ENCODE results near the gene SETBP1. TPM values are rescaled to one million over a fixed set of nuclear protein-coding genes. Genes with fewer than 3 reads are reported as not detected.

Gene SETBP1
- total RNA-seq, 2 donors from 2014 or later: 17.3 to 20.1 TPM

DNA sequence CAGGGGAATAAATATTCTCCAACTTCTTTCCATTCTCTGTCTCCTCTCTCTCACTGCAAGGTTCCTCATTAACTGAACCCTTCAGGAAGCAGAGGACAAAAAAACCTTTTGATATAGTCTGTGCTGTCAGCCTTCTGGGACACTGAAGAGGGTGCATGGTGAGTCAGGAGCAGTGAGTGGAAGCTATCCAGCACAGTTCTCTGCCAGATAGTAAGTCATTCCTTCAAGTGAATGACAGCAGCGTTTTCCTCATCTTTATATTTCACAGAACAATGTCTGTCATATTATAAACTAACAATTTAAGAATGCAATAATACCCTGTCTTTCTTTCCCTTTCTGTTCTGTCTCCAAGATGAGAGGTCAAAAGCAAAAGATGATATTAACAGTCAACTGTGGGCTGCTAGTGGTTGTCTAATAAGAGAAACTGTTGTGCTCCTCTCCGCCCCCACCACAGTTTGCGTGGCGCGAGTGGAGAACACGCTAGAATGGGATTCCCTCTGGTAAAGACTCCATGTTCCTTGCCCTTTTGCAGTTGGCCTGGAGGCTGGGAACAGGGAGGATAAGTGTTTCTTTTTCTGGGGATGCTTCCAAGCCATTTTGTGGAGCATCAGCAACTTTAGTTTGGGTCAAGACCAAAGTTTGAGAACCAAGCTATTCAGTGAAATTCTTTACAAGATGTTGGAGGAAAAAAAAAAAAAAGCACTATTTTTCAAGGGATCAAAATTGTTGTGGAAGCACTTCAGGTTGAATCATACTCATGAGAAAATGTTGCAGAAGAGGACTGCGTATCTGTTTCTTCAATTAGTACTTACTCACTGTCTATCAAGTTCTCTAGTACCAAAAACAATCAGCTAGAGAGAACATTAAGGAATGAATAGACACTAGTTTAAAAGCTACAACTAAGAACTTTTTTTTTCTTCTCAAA is 430.2 kb downstream of the SETBP1 start:
- Histone ChIP-seq H3K36me3 (ENCODE audit: control insufficient read depth, insufficient read depth, low read length) (no peaks in the 10 kb centered on the region), H3K9ac (ENCODE audit: extremely low read depth, low read length, poor library complexity, severe bottlenecking) (no peak overlapping the region), H3K27me3 (ENCODE audit: control insufficient read depth, insufficient read depth, low read length, poor library complexity, severe bottlenecking) (no peaks in the 10 kb centered on the region), H3K4me3 (ENCODE audit: low read length) (no peak overlapping the region), H3K4me1 (ENCODE audit: control insufficient read depth, insufficient read depth, low read length) (no peaks in the 10 kb centered on the region), H3K9me3 (ENCODE audit: control insufficient read depth, low read length) (no peaks in the 10 kb centered on the region), H3K27ac (ENCODE audit: low read depth, low read length) (no peak overlapping the region)
- Mint-ChIP-seq H3K27me3 (ENCODE audit: insufficient read depth) (no peaks in the 10 kb centered on the region), H3K9me3 (no peaks in the 10 kb centered on the region), H3K27ac (no peak overlapping the region), H3K4me3 (no peak overlapping the region), H3K36me3 (ENCODE audit: low read depth) (no peaks in the 10 kb centered on the region), H3K4me1 (peaks cover 5% of the 10 kb centered on the region)
- TF ChIP-seq, protein P1, sequence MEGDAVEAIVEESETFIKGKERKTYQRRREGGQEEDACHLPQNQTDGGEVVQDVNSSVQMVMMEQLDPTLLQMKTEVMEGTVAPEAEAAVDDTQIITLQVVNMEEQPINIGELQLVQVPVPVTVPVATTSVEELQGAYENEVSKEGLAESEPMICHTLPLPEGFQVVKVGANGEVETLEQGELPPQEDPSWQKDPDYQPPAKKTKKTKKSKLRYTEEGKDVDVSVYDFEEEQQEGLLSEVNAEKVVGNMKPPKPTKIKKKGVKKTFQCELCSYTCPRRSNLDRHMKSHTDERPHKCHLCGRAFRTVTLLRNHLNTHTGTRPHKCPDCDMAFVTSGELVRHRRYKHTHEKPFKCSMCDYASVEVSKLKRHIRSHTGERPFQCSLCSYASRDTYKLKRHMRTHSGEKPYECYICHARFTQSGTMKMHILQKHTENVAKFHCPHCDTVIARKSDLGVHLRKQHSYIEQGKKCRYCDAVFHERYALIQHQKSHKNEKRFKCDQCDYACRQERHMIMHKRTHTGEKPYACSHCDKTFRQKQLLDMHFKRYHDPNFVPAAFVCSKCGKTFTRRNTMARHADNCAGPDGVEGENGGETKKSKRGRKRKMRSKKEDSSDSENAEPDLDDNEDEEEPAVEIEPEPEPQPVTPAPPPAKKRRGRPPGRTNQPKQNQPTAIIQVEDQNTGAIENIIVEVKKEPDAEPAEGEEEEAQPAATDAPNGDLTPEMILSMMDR (conservative IDR thresholded peaks at IDR 0.05): no peak
- DNase-seq: no peak
- WGBS, 2 experiments (ENCODE audit: insufficient coverage in 1 of 2, insufficient read length in 1 of 2): 92 to 97% methylated on average over 4 to 7 of the region's 7 CpGs

DNA sequence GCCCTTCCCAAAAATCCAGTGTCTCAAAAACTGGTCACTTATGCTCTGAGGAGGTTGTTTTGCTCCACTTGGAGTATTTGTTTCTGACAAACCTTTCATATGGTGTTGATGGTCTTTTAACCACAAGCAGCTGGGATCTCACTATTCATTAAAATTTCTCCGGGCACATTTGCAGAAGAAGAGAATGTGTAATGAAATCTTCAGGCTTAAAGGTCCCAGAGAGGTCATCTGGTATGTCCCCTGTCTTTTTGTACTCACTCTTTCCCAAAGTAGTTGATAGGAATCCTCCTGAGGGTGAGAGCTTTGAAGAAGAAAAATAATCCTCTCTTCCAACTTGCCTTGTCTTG is 430.8 kb downstream of the SETBP1 start:
- H3K27ac Mint-ChIP-seq: no peak overlapping the region
- TF ChIP-seq, protein P1 (conservative IDR thresholded peaks at IDR 0.05): no peak
- H3K4me1 Mint-ChIP-seq: peaks cover 5% of the 10 kb centered on the region
- Histone ChIP-seq H3K36me3 (ENCODE audit: control insufficient read depth, insufficient read depth, low read length) (no peaks in the 10 kb centered on the region), H3K9me3 (ENCODE audit: control insufficient read depth, low read length) (no peaks in the 10 kb centered on the region), H3K27me3 (ENCODE audit: control insufficient read depth, insufficient read depth, low read length, poor library complexity, severe bottlenecking) (no peaks in the 10 kb centered on the region), H3K9ac (ENCODE audit: extremely low read depth, low read length, poor library complexity, severe bottlenecking) (no peak overlapping the region), H3K4me1 (ENCODE audit: control insufficient read depth, insufficient read depth, low read length) (no peaks in the 10 kb centered on the region), H3K4me3 (ENCODE audit: low read length) (no peak overlapping the region), H3K27ac (ENCODE audit: low read depth, low read length) (no peak overlapping the region)
- H3K4me3 Mint-ChIP-seq: no peak overlapping the region
- no peak for DNase-seq
- 94 to 100% methylated on average over 1 of the region's 1 CpG for WGBS, 2 experiments (ENCODE audit: insufficient coverage in 1 of 2, insufficient read length in 1 of 2)
- no peaks in the 10 kb centered on the region for H3K27me3 Mint-ChIP-seq (ENCODE audit: insufficient read depth)
- H3K9me3 Mint-ChIP-seq: no peaks in the 10 kb centered on the region
- H3K36me3 Mint-ChIP-seq (ENCODE audit: low read depth): no peaks in the 10 kb centered on the region

DNA sequence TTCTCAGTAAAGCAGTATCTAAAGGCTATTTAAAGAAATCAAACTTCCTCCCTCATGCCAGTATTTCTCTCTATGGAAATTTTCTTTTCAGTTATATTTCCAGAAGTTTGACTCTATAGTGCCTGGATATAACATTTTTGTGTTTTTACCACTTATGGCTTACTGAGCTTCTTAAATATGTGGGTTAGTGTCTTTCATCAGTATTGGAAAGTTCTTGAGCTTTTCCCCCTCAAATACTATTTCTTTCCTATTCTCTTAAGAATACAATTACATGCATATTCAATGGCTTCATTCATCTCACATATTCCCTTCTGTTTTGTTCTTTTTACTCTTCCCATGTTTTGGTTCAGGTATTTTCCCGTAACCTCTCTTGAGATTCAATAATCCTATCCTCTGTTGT is 432.0 kb downstream of the SETBP1 start:
- no peaks in the 10 kb centered on the region for H3K9me3 Mint-ChIP-seq
- H3K9me3 ChIP-seq (ENCODE audit: control insufficient read depth, low read length): no peaks in the 10 kb centered on the region
- DNase-seq: no peak
- H3K36me3 Mint-ChIP-seq (ENCODE audit: low read depth): no peaks in the 10 kb centered on the region
- H3K27ac ChIP-seq (ENCODE audit: low read depth, low read length): no peak overlapping the region
- H3K27ac Mint-ChIP-seq: no peak overlapping the region
- peaks cover 5% of the 10 kb centered on the region for H3K4me1 Mint-ChIP-seq
- no peaks in the 10 kb centered on the region for H3K27me3 Mint-ChIP-seq (ENCODE audit: insufficient read depth)
- no peaks in the 10 kb centered on the region for H3K4me1 ChIP-seq (ENCODE audit: control insufficient read depth, insufficient read depth, low read length)
- no peaks in the 10 kb centered on the region for H3K36me3 ChIP-seq (ENCODE audit: control insufficient read depth, insufficient read depth, low read length)
- H3K9ac ChIP-seq (ENCODE audit: extremely low read depth, low read length, poor library complexity, severe bottlenecking): no peak overlapping the region
- no peak overlapping the region for H3K4me3 ChIP-seq (ENCODE audit: low read length)
- no peaks in the 10 kb centered on the region for H3K27me3 ChIP-seq (ENCODE audit: control insufficient read depth, insufficient read depth, low read length, poor library complexity, severe bottlenecking)
- 95% methylated on average over 1 of the region's 1 CpG; no CpG with 5 or more reads in 1 of the 2 experiments for WGBS, 2 experiments (ENCODE audit: insufficient coverage in 1 of 2, insufficient read length in 1 of 2)
- TF ChIP-seq, protein P1 (conservative IDR thresholded peaks at IDR 0.05): no peak
- no peak overlapping the region for H3K4me3 Mint-ChIP-seq

All from endodermal cell (in vitro differentiated cells).